SK-N-SH (cell line): ENCODE results near the gene TMEM63B. TPM values are rescaled to one million over a fixed set of nuclear protein-coding genes. Genes with fewer than 3 reads are reported as not detected.
"Not testable (repeated sequence)": the region's sequence is repeated elsewhere in the genome, so short reads cannot be mapped to it uniquely, and the experiment has no call there.

ENCODE experiments used
- CTCF ChIA-PET: fragments of 300-600, 350-600 bp; formaldehyde crosslinking; extraction: SDS; loops from one replicate; lab custom pipeline; 2021; lab: Yijun Ruan, JAX
- POLR2A ChIA-PET: fragments of 350-600 bp; sonication (Branson Sonifier 250); formaldehyde crosslinking; extraction: SDS; loops from one replicate; lab custom pipeline; 2020; ENCODE audit warnings: antibody characterized with exemption, inconsistent platforms; lab: Yijun Ruan, JAX
- DNase-seq: peaks from one replicate; pipeline ENCODE4 v3.0.0; 2012
- H2AFZ ChIP-seq: fragments of 200-600 bp; sonication (generic); 2 replicates; pipeline ENCODE4 v1.8.1; 2016; ENCODE audit warnings: antibody characterized with exemption, mild to moderate bottlenecking, low read depth
- H3F3A ChIP-seq: fragments of 200-600 bp; sonication (generic); replicated peaks from 2 replicates; pipeline ENCODE3; 2016; ENCODE audit warnings: antibody characterized with exemption, mild to moderate bottlenecking; ENCODE audit not compliant: insufficient read depth
- H3K27ac ChIP-seq, 2 experiments: fragments of 200-500 bp in 1 of 2; fragments of 200-600 bp in 1 of 2; sonication (Bioruptor generic) in 1 of 2; sonication (generic), shearing (Covaris generic) in 1 of 2; 2 replicates each; pipeline versions ENCODE4 v1.5.1 to v1.6.1; 2014 to 2016; ENCODE audit warnings: low read depth in 2 of 2, inconsistent platforms in 1 of 2, low read length in 1 of 2, mild to moderate bottlenecking in 1 of 2, mixed read lengths in 1 of 2
- H3K27me3 ChIP-seq: fragments of 200-600 bp; sonication (generic), shearing (Covaris generic); 2 replicates; pipeline ENCODE4 v1.6.1; 2016; ENCODE audit warnings: mixed run types; ENCODE audit not compliant: insufficient read depth
- H3K36me3 ChIP-seq, 2 experiments: fragments of 200-500 bp in 1 of 2; fragments of 200-600 bp in 1 of 2; sonication (Bioruptor generic) in 1 of 2; sonication (generic) in 1 of 2; replicated peaks in 1 of 2; 2 replicates each; pipeline versions ENCODE3 to v1.5.1; 2014 to 2016; ENCODE audit warnings: low read length in 1 of 2, mild to moderate bottlenecking in 1 of 2; ENCODE audit not compliant: insufficient read depth in 2 of 2, control insufficient read depth in 1 of 2
- H3K4me1 ChIP-seq, 2 experiments: fragments of 200-500 bp in 1 of 2; fragments of 200-600 bp in 1 of 2; sonication (Bioruptor generic) in 1 of 2; sonication (generic), shearing (Covaris generic) in 1 of 2; 2 replicates each; pipeline versions ENCODE4 v1.5.1 to v1.6.1; 2014 to 2016; ENCODE audit warnings: low read depth in 1 of 2, low read length in 1 of 2, mixed run types in 1 of 2; ENCODE audit not compliant: insufficient read depth in 2 of 2, control insufficient read depth in 1 of 2
- H3K4me2 ChIP-seq: fragments of 200-600 bp; sonication (generic), shearing (Covaris generic); 2 replicates; pipeline ENCODE4 v1.6.1; 2017; ENCODE audit warnings: mixed run types
- H3K4me3 ChIP-seq, 2 experiments: fragments of 200-500 bp in 1 of 2; fragments of 200-600 bp in 1 of 2; sonication (Bioruptor generic) in 1 of 2; sonication (generic), shearing (Covaris generic) in 1 of 2; 2 replicates each; pipeline versions ENCODE4 v1.5.1 to v1.8.1; 2014 to 2016; ENCODE audit warnings: low read depth in 2 of 2, inconsistent platforms in 1 of 2, low read length in 1 of 2, mild to moderate bottlenecking in 1 of 2, mixed read lengths in 1 of 2, moderate library complexity in 1 of 2
- H3K79me2 ChIP-seq: fragments of 200-600 bp; sonication (generic); 2 replicates; pipeline ENCODE4 v1.8.1; 2017; ENCODE audit warnings: mild to moderate bottlenecking; ENCODE audit not compliant: insufficient read depth
- H3K9ac ChIP-seq: fragments of 200-600 bp; sonication (generic); 2 replicates; pipeline ENCODE4 v1.6.1; 2017; ENCODE audit warnings: mixed run types
- H3K9me2 ChIP-seq: fragments of 200-600 bp; sonication (generic); 2 replicates; pipeline ENCODE4 v1.6.1; 2017; ENCODE audit warnings: mixed run types
- H3K9me3 ChIP-seq: fragments of 200-600 bp; sonication (generic); 2 replicates; pipeline ENCODE4 v1.6.1; 2017; ENCODE audit warnings: mixed run types, mild to moderate bottlenecking, moderate library complexity
- H4K20me1 ChIP-seq: fragments of 200-600 bp; sonication (generic); 2 replicates; pipeline ENCODE4 v1.6.1; 2017; ENCODE audit warnings: mild to moderate bottlenecking, mixed run types; ENCODE audit not compliant: insufficient read depth
- CHD2 ChIP-seq: fragments of 150-350 bp; IDR thresholded peaks from 2 replicates; pipeline ENCODE4 v1.6.1; 2018; ENCODE audit warnings: low read length; ENCODE audit not compliant: partially characterized antibody
- CTCF ChIP-seq: fragments of 200-600 bp; sonication (generic); IDR thresholded peaks from 2 replicates; pipeline ENCODE4 v1.6.1; 2017; ENCODE audit warnings: antibody characterized with exemption, mild to moderate bottlenecking, moderate library complexity
- ELF1 ChIP-seq: IDR thresholded peaks from 2 replicates; pipeline ENCODE4 v1.4.0; 2012
- EP300 ChIP-seq, 2 experiments: IDR thresholded peaks; 2 replicates each; pipeline versions ENCODE4 v1.4.0 to v1.6.1; 2012; ENCODE audit warnings: borderline replicate concordance in 1 of 2, low read depth in 1 of 2, low read length in 1 of 2
- EZH2phosphoT487 ChIP-seq: fragments of 200-600 bp; sonication (generic); IDR thresholded peaks from 2 replicates; pipeline ENCODE4 v1.6.1; 2017; ENCODE audit warnings: low read depth, mixed run types, mild to moderate bottlenecking, antibody characterized with exemption, moderate library complexity, borderline replicate concordance
- FOXJ3 ChIP-seq: sonication (generic); formaldehyde crosslinking; IDR thresholded peaks from 2 replicates; pipeline ENCODE4 v1.5.1; 2020; ENCODE audit warnings: mild to moderate bottlenecking, missing genetic modification reagents
- IRF3 ChIP-seq: fragments of 150-350 bp; IDR thresholded peaks from 2 replicates; pipeline ENCODE4 v1.6.1; 2016; ENCODE audit warnings: mild to moderate bottlenecking, low read depth, low read length
- MXI1 ChIP-seq: IDR thresholded peaks from 2 replicates; pipeline ENCODE4 v1.6.1; 2012; ENCODE audit warnings: mild to moderate bottlenecking, low read depth, low read length, improper control_type of control experiment
- YY1 ChIP-seq: IDR thresholded peaks from 2 replicates; pipeline ENCODE4 v1.4.0; 2012; ENCODE audit warnings: low read depth, mild to moderate bottlenecking
- ZBTB33 ChIP-seq: IDR thresholded peaks from 2 replicates; pipeline ENCODE4 v1.4.0; 2012; ENCODE audit warnings: low read depth, borderline replicate concordance
- WGBS: methylation state at CpG from one replicate; pipeline ENCODE4 v1.1.6; 2017; ENCODE audit warnings: low lambda C conversion rate; 5-methylcytosine and 5-hydroxymethylcytosine counted together
- polyA plus RNA-seq, 3 experiments: library from polyadenylated mRNA; depleted of rRNA; stranded (reverse); fragments of >200 nt; gene quantifications; 2 replicates each; pipeline ENCODE4 v1.2.3, GENCODE V29; 2012

The TMEM63B gene
- polyA plus RNA-seq, 1 of the 3 experiments (the other 2 are of a cell fraction): 52.7 TPM

- H3K9me2 ChIP-seq: no peaks in the 10 kb centered on the region
- no peaks in the 10 kb centered on the region for H3K9me3 ChIP-seq
- WGBS: 100% methylated on average over 1 of the region's 1 CpG
- no peak overlapping the region for H3K4me2 ChIP-seq
- ChIA-PET CTCF (interaction anchor here (0.9 to 2.0 kb wide), 3 partner anchors 9 to 46 kb away, joined by 4 to 7 read pairs (median 6); no protein-coding TSS in a partner anchor), POLR2A (no interaction called here)
- H4K20me1 ChIP-seq: no peaks in the 10 kb centered on the region
- TF ChIP-seq YY1 (no peak), ELF1 (no peak), CTCF (no peak), EP300 (IDR thresholded peaks at IDR 0.05; ENCODE audit: borderline replicate concordance in 1 of 2, low read depth in 1 of 2, low read length in 1 of 2) (no peak), FOXJ3 (no peak), CHD2 (no peak), EZH2phosphoT487 (no peak), IRF3 (no peak)
- H3K4me3 ChIP-seq: no peak overlapping the region
- no peak overlapping the region for H2AFZ ChIP-seq
- H3K4me1 ChIP-seq: no peaks in the 10 kb centered on the region
- H3K27ac ChIP-seq: no peak overlapping the region
- DNase-seq: no peak
- H3K79me2 ChIP-seq: no peaks in the 10 kb centered on the region
- no peaks in the 10 kb centered on the region for H3K27me3 ChIP-seq
- peaks cover 15 to 33% of the 10 kb centered on the region in 2 experiments for H3K36me3 ChIP-seq
- H3F3A ChIP-seq: no peaks in the 10 kb centered on the region
- H3K9ac ChIP-seq: no peak overlapping the region
Observed at GRCh38 chr6:44142835-44143234, 15.5 kb downstream of the TMEM63B start.

GRCh38 chr6:44143731-44144130 lies 16.4 kb downstream of the TMEM63B start:
- Histone ChIP-seq H3K36me3 (peaks cover 15 to 38% of the 10 kb centered on the region in 2 experiments), H3K9me3 (no peaks in the 10 kb centered on the region), H3K4me2 (no peak overlapping the region), H3K4me1 (no peaks in the 10 kb centered on the region), H3K27me3 (no peaks in the 10 kb centered on the region), H3F3A (no peaks in the 10 kb centered on the region), H3K27ac (no peak overlapping the region), H2AFZ (no peak overlapping the region), H3K4me3 (no peak overlapping the region), H3K79me2 (no peaks in the 10 kb centered on the region), H3K9me2 (no peaks in the 10 kb centered on the region), H3K9ac (no peak overlapping the region), H4K20me1 (no peaks in the 10 kb centered on the region)
- POLR2A ChIA-PET: no interaction called here
- WGBS: 67% methylated on average over 1 of the region's 1 CpG
- CTCF ChIA-PET: interaction anchor here (0.8 to 2.0 kb wide), 4 partner anchors 15 to 47 kb away, joined by 3 to 7 read pairs (median 4); no protein-coding TSS in a partner anchor
- no peak for TF ChIP-seq MXI1
- no peak for TF ChIP-seq CTCF
- TF ChIP-seq CHD2: no peak
- no peak for TF ChIP-seq ZBTB33
- no peak for DNase-seq

GRCh38 chr6:44144536-44144935 lies 17.2 kb downstream of the TMEM63B start:
- POLR2A ChIA-PET, H2AFZ ChIP-seq, H3F3A ChIP-seq, H4K20me1 ChIP-seq, H3K4me3 ChIP-seq, DNase-seq, H3K79me2 ChIP-seq, H3K27me3 ChIP-seq, H3K4me2 ChIP-seq, H3K9me3 ChIP-seq, H3K27ac ChIP-seq, H3K9ac ChIP-seq, H3K4me1 ChIP-seq, H3K9me2 ChIP-seq: not testable (repeated sequence)
- WGBS: 89% methylated on average over 3 of the region's 3 CpGs
- CTCF ChIA-PET: interaction anchor here (0.8 to 2.0 kb wide), 4 partner anchors 16 to 48 kb away, joined by 3 to 7 read pairs (median 4); no protein-coding TSS in a partner anchor
- peaks cover 15 to 41% of the 10 kb centered on the region in 2 experiments for H3K36me3 ChIP-seq
